22Rv1 (cell line): ENCODE results near the gene CHD6.

Source experiments
- CTCF ChIP-seq: fragments of 450-650 bp; IDR thresholded peaks from 2 replicates; pipeline ENCODE4 v1.5.1; 2017; ENCODE audit warnings: mild to moderate bottlenecking
- ZFX ChIP-seq: fragments of 450-650 bp; IDR thresholded peaks from 2 replicates; pipeline ENCODE4 v1.6.1; 2017; ENCODE audit warnings: antibody characterized with exemption, borderline replicate concordance

DNA sequence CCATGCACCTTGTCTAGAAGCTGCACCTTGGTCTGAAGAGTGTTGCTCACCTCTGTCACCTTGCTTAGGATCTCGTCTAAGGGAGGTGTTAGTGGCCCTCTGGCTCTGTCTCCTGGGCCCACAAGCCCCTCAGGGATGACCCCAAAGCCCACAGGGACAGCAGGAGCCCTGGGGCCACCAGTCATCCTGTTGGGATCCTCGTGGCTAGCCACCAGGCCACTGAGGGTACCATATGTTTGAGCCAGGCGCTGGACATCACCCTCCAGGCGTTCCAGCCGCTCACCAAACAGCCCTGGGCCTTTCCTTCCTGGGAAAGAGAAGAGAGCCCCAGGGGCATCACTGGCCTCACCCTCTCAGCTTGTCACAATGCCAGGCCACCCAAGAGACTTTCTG lies 255.4 kb downstream of the CHD6 start:
- TF ChIP-seq CTCF (no peak), ZFX (no peak)
